HG02623 (cell line): ENCODE results near the gene GIPR.
"Not testable (repeated sequence)": the region's sequence is repeated elsewhere in the genome, so short reads cannot be mapped to it uniquely, and the experiment has no call there.

Experiments
- ATAC-seq: cut with Tn5 transposase; IDR thresholded peaks from one replicate; pipeline ENCODE4 v1.9.1; 2021; ENCODE audit warnings: moderate library complexity; ENCODE audit not compliant: unreplicated experiment

Gene GIPR

GRCh38 chr19:45685045-45685444 is 17.0 kb downstream of the GIPR start:
- ATAC-seq = not testable (repeated sequence)

GRCh38 chr19:45687599-45687998 is 19.6 kb downstream of the GIPR start:
- ATAC-seq = no peak

GRCh38 chr19:45691516-45692186 is 23.6 kb downstream of the GIPR start, which contains the start of gene SNRPD2:
Gene SNRPD2 (minus strand): TSS chr19:45691953. CDS start chr19:45691888, 65 bp downstream.
- peak; percentile 49 for ATAC-seq

GRCh38 chr19:45692187-45693105 is 24.4 kb downstream of the GIPR start, which contains the start of gene QPCTL:
Gene QPCTL (plus strand): TSS chr19:45692666. CDS start chr19:45692704, 38 bp downstream.
- peak; percentile 85 for ATAC-seq

GRCh38 chr19:45693106-45693788 is 25.2 kb downstream of the GIPR start:
- ATAC-seq = no peak

GRCh38 chr19:45701676-45702075 is 33.7 kb downstream of the GIPR start:
- ATAC-seq = no peak

GRCh38 chr19:45705115-45705514 is 37.1 kb downstream of the GIPR start:
- no peak for ATAC-seq

GRCh38 chr19:45705710-45706415 is 37.8 kb downstream of the GIPR start:
- ATAC-seq = no peak

GRCh38 chr19:45710356-45711130 is 42.5 kb downstream of the GIPR start:
- ATAC-seq = no peak

GRCh38 chr19:45711851-45712698 is 44.1 kb downstream of the GIPR start:
- ATAC-seq = no peak

GRCh38 chr19:45712699-45713067 is 44.7 kb downstream of the GIPR start:
- ATAC-seq = no peak

GRCh38 chr19:45713141-45713540 is 45.1 kb downstream of the GIPR start:
- ATAC-seq = no peak

GRCh38 chr19:45715139-45715538 is 47.1 kb downstream of the GIPR start:
- ATAC-seq = no peak

GRCh38 chr19:45716359-45717130 is 48.5 kb downstream of the GIPR start:
- no peak for ATAC-seq

GRCh38 chr19:45717131-45717982 is 49.3 kb downstream of the GIPR start:
- ATAC-seq = peak; percentile 92

- no peak for ATAC-seq
Observed at GRCh38 chr19:45717983-45718650, 50.1 kb downstream of the GIPR start.

GRCh38 chr19:45720065-45720464 is 52.0 kb downstream of the GIPR start:
- ATAC-seq = not testable (repeated sequence)
